HepG2 (cell line): Measurements from ENCODE around the gene BEAN1. TPM values are rescaled to one million over a fixed set of nuclear protein-coding genes. Genes with fewer than 3 reads are reported as not detected.
A peak's percentile ranks its signal among the peaks of the same experiment; 100 is the strongest.

Source experiments
- AFF4 ChIP-seq: sonication (generic); formaldehyde crosslinking; IDR thresholded peaks from 2 replicates; pipeline ENCODE4 v1.4.0; 2020; ENCODE audit warnings: missing genetic modification reagents
- ATF1 ChIP-seq: IDR thresholded peaks from 2 replicates; pipeline ENCODE4 v1.6.1; 2016; ENCODE audit warnings: mild to moderate bottlenecking, control low read depth
- BHLHE40 ChIP-seq: IDR thresholded peaks from 2 replicates; pipeline ENCODE4 v1.6.1; 2011; ENCODE audit warnings: low read length, improper control_type of control experiment
- BRF2 ChIP-seq: sonication (generic); formaldehyde crosslinking; IDR thresholded peaks from 2 replicates; pipeline ENCODE4 v1.8.1; 2022; ENCODE audit warnings: mild to moderate bottlenecking, missing genetic modification reagents
- HOXA5 ChIP-seq: sonication (generic); formaldehyde crosslinking; IDR thresholded peaks from 2 replicates; pipeline ENCODE4 v1.4.0; 2020; ENCODE audit warnings: missing genetic modification reagents
- KDM3A ChIP-seq: IDR thresholded peaks from 2 replicates; pipeline ENCODE4 v1.6.1; 2018; ENCODE audit warnings: low read depth, missing compliant biosample characterization
- LBX2 ChIP-seq: sonication (generic); formaldehyde crosslinking; IDR thresholded peaks from 2 replicates; pipeline ENCODE4 v1.5.0; 2020; ENCODE audit warnings: missing genetic modification reagents, mild to moderate bottlenecking, borderline replicate concordance
- LRRFIP1 ChIP-seq: sonication (generic); formaldehyde crosslinking; conservative IDR thresholded peaks from 2 replicates; pipeline ENCODE4 v1.4.0; 2020; ENCODE audit warnings: missing genetic modification reagents
- MAX ChIP-seq: IDR thresholded peaks from 2 replicates; pipeline ENCODE4 v1.6.1; 2012; ENCODE audit warnings: inconsistent platforms
- POLR2AphosphoS5 ChIP-seq: IDR thresholded peaks from 2 replicates; pipeline ENCODE4 v1.6.1; 2012; ENCODE audit warnings: low read depth, low read length
- RAD21 ChIP-seq: fragments of 450-650 bp; formaldehyde crosslinking; IDR thresholded peaks from 2 replicates; pipeline ENCODE4 v1.5.0; 2020; ENCODE audit warnings: mild to moderate bottlenecking
- SIN3A ChIP-seq: IDR thresholded peaks from 2 replicates; pipeline ENCODE4 v1.6.1; 2011; ENCODE audit warnings: low read depth, mild to moderate bottlenecking, control low read depth, low read length, borderline replicate concordance
- SIN3B ChIP-seq: fragments of 150-350 bp; IDR thresholded peaks from 2 replicates; pipeline ENCODE4 v1.6.1; 2014; ENCODE audit warnings: low read length
- SMARCE1 ChIP-seq: fragments of 450-650 bp; IDR thresholded peaks from 2 replicates; pipeline ENCODE4 v1.6.1; 2017; ENCODE audit warnings: borderline replicate concordance
- STAT5B ChIP-seq: sonication (generic); formaldehyde crosslinking; IDR thresholded peaks from 2 replicates; pipeline ENCODE4 v1.4.0; 2020; ENCODE audit warnings: missing genetic modification reagents
- TFDP1 ChIP-seq: IDR thresholded peaks from 2 replicates; pipeline ENCODE4 v1.6.1; 2016; ENCODE audit warnings: missing compliant biosample characterization, missing genetic modification reagents, borderline replicate concordance
- ZNF225 ChIP-seq: sonication (generic); formaldehyde crosslinking; IDR thresholded peaks from 2 replicates; pipeline ENCODE4 v1.4.0; 2020; ENCODE audit warnings: mild to moderate bottlenecking, missing genetic modification reagents
- ZNF7 ChIP-seq: IDR thresholded peaks from 2 replicates; pipeline ENCODE4 v1.6.1; 2016; ENCODE audit warnings: missing biosample characterization, missing genetic modification reagents
- ZNF800 ChIP-seq: sonication (generic); formaldehyde crosslinking; IDR thresholded peaks from 2 replicates; pipeline ENCODE4 v1.4.0; 2020; ENCODE audit warnings: missing genetic modification reagents
- polyA plus RNA-seq, 8 experiments: library from polyadenylated mRNA; depleted of rRNA in 3 of 8; stranded (reverse) in 7 of 8; unstranded in 1 of 8; fragments of >200 nt; fragmentation: Illumina TruSeq in 4 of 8; extraction: Trizol in 4 of 8; gene quantifications; 2 replicates each; pipeline versions ENCODE4 v1.2.1 to v1.2.3, GENCODE V29; 2011 to 2016; ENCODE audit warnings: low read depth in 4 of 8, missing spikeins in 1 of 8, mixed read lengths in 1 of 8; ENCODE audit not compliant: insufficient read depth in 1 of 8
- total RNA-seq, 5 experiments: library from RNA; depleted of rRNA; stranded (reverse); fragments of >200 nt; fragmentation: Illumina TruSeq; extraction: Trizol; gene quantifications; 2 replicates each; pipeline ENCODE4 v1.2.3, GENCODE V29; 2016; ENCODE audit warnings: low read depth in 1 of 5

BEAN1 gene
- total and polyA plus RNA-seq, 2 of the 13 experiments (the other 11 are each of a cell fraction or from before 2014, with no cell fraction given): 0.53 to 1.4 TPM

- TF ChIP-seq AFF4 (CRISPR knock-in tag): no peak
- no peak for TF ChIP-seq SIN3B
- TF ChIP-seq BRF2: no peak
- TF ChIP-seq HOXA5: peak; percentile 68
- no peak for TF ChIP-seq LRRFIP1
- peak; percentile 34; the same call in 1 of the 2 replicates for TF ChIP-seq TFDP1
- TF ChIP-seq ZNF7 (CRISPR knock-in tag): peak; percentile 10; the same call in 1 of the 2 replicates
- no peak for TF ChIP-seq ATF1 (CRISPR knock-in tag)
- TF ChIP-seq ZNF800 (CRISPR knock-in tag): peak; percentile 64; the same call in 1 of the 2 replicates
- no peak; the same call in 1 of the 2 replicates for TF ChIP-seq BHLHE40
- peak; percentile 22; the same call in 1 of the 2 replicates for TF ChIP-seq ZNF225
- TF ChIP-seq SMARCE1: no peak
- peak; percentile 49 for TF ChIP-seq POLR2AphosphoS5
- no peak; the same call in none of the 2 replicates for TF ChIP-seq MAX
- no peak for TF ChIP-seq SIN3A
- peak; percentile 99 for TF ChIP-seq RAD21 (CRISPR knock-in tag)
- TF ChIP-seq LBX2 (CRISPR knock-in tag): 0 out of 2 replicates have a peak, but pooled peaks have one; percentile 39
- TF ChIP-seq KDM3A (CRISPR knock-in tag): 0 out of 2 replicates have a peak, but pooled peaks have one; percentile 56
- no peak for TF ChIP-seq STAT5B (CRISPR knock-in tag)
Measured at GRCh38 chr16:66406534-66407221, 20.4 kb upstream of the BEAN1 start (continued).
